ENCODE results near the gene SMYD3.

GRCh38 chr1:246121533-246121932 lies 385.5 kb downstream of the SMYD3 start:
- TF ChIP-seq FOXM1 (IDR thresholded peaks at IDR 0.05; ENCODE audit: borderline replicate concordance) (no peak), PKNOX1 (IDR thresholded peaks at IDR 0.05) (no peak), TARDBP (IDR thresholded peaks at IDR 0.05) (no peak), HDGF (IDR thresholded peaks at IDR 0.05; ENCODE audit: borderline replicate concordance) (no peak), SUZ12 (IDR thresholded peaks at IDR 0.05) (no peak), ELF4 (IDR thresholded peaks at IDR 0.05) (no peak), ZNF384 (IDR thresholded peaks at IDR 0.05) (no peak), CTBP1 (IDR thresholded peaks at IDR 0.05; ENCODE audit: borderline replicate concordance) (no peak), FOXK2 (IDR thresholded peaks at IDR 0.05) (no peak), BHLHE40 (IDR thresholded peaks at IDR 0.05; ENCODE audit: borderline replicate concordance) (no peak), SP1 (IDR thresholded peaks at IDR 0.05) (no peak), FOXA1 (IDR thresholded peaks at IDR 0.05) (no peak), NFRKB (IDR thresholded peaks at IDR 0.05) (no peak)

Data from HEK293T (cell line).